Mononuclear cell (primary cell): ENCODE measurements around the gene IL1RAPL1. TPM values are rescaled to one million over a fixed set of nuclear protein-coding genes. Genes with fewer than 3 reads are reported as not detected.

Source experiments
- H3K27me3 ChIP-seq: 2 replicates; pipeline ENCODE4 v1.6.0; 2011; ENCODE audit warnings: low read length, control low read depth; ENCODE audit not compliant: insufficient read depth
- H3K4me1 ChIP-seq: 2 replicates; pipeline ENCODE4 v1.5.1; 2011; ENCODE audit warnings: mild to moderate bottlenecking, low read length, control low read depth; ENCODE audit not compliant: insufficient read depth
- H3K4me3 ChIP-seq: 2 replicates; pipeline ENCODE4 v1.5.1; 2011; ENCODE audit warnings: mild to moderate bottlenecking, low read length, moderate library complexity
- H3K9me3 ChIP-seq: 2 replicates; pipeline ENCODE4 v1.5.1; 2011; ENCODE audit warnings: low read depth, mild to moderate bottlenecking, control low read depth, low read length
- total RNA-seq: library from RNA; depleted of rRNA; stranded (reverse); fragments of >200 nt; gene quantifications from one replicate; pipeline ENCODE4 v1.2.3, GENCODE V29; 2012

IL1RAPL1 gene
- total RNA-seq = under 0.01 TPM

- Histone ChIP-seq H3K9me3 (no peaks in the 10 kb centered on the region), H3K27me3 (no peaks in the 10 kb centered on the region), H3K4me1 (no peaks in the 10 kb centered on the region), H3K4me3 (no peak within 1 kb of the TSS)
Observed at GRCh38 chrX:28586981-28587551, at the start of gene IL1RAPL1. TSS of gene IL1RAPL1 (plus strand) at chrX:28587446.

- H3K4me3 ChIP-seq = no peak overlapping the region
- no peaks in the 10 kb centered on the region for H3K27me3 ChIP-seq
- no peaks in the 10 kb centered on the region for H3K9me3 ChIP-seq
- H3K4me1 ChIP-seq = no peaks in the 10 kb centered on the region
Observed at GRCh38 chrX:28542791-28543190, 44.5 kb upstream of the IL1RAPL1 start.

GRCh38 chrX:28549838-28550237 lies 37.4 kb upstream of the IL1RAPL1 start:
- H3K4me3 ChIP-seq = no peak overlapping the region
- no peaks in the 10 kb centered on the region for H3K4me1 ChIP-seq
- H3K9me3 ChIP-seq = no peaks in the 10 kb centered on the region
- H3K27me3 ChIP-seq = no peaks in the 10 kb centered on the region

GRCh38 chrX:28550331-28550872 lies 36.8 kb upstream of the IL1RAPL1 start:
- no peaks in the 10 kb centered on the region for H3K4me1 ChIP-seq
- H3K4me3 ChIP-seq = no peak overlapping the region
- no peaks in the 10 kb centered on the region for H3K27me3 ChIP-seq
- H3K9me3 ChIP-seq = no peaks in the 10 kb centered on the region

GRCh38 chrX:28552322-28552721 lies 34.9 kb upstream of the IL1RAPL1 start:
- Histone ChIP-seq H3K27me3 (no peaks in the 10 kb centered on the region), H3K4me3 (no peak overlapping the region), H3K9me3 (no peaks in the 10 kb centered on the region), H3K4me1 (no peaks in the 10 kb centered on the region)

GRCh38 chrX:28552882-28553829 lies 34.1 kb upstream of the IL1RAPL1 start:
- no peak overlapping the region for H3K4me3 ChIP-seq
- no peaks in the 10 kb centered on the region for H3K4me1 ChIP-seq
- no peaks in the 10 kb centered on the region for H3K27me3 ChIP-seq
- no peaks in the 10 kb centered on the region for H3K9me3 ChIP-seq

GRCh38 chrX:28576117-28576516 lies 11.1 kb upstream of the IL1RAPL1 start:
- Histone ChIP-seq H3K9me3 (no peaks in the 10 kb centered on the region), H3K4me1 (no peaks in the 10 kb centered on the region), H3K4me3 (no peak overlapping the region), H3K27me3 (no peaks in the 10 kb centered on the region)

- Histone ChIP-seq H3K4me3 (no peak overlapping the region), H3K4me1 (no peaks in the 10 kb centered on the region), H3K9me3 (no peaks in the 10 kb centered on the region), H3K27me3 (no peaks in the 10 kb centered on the region)
Observed at GRCh38 chrX:28581522-28581921, 5.7 kb upstream of the IL1RAPL1 start.

GRCh38 chrX:28582511-28582910 lies 4.7 kb upstream of the IL1RAPL1 start:
- Histone ChIP-seq H3K4me1 (no peaks in the 10 kb centered on the region), H3K27me3 (no peaks in the 10 kb centered on the region), H3K9me3 (no peaks in the 10 kb centered on the region), H3K4me3 (no peak overlapping the region)

GRCh38 chrX:28584025-28584424 lies 3.2 kb upstream of the IL1RAPL1 start:
- no peaks in the 10 kb centered on the region for H3K4me1 ChIP-seq
- no peaks in the 10 kb centered on the region for H3K27me3 ChIP-seq
- no peak overlapping the region for H3K4me3 ChIP-seq
- no peaks in the 10 kb centered on the region for H3K9me3 ChIP-seq

GRCh38 chrX:28585767-28586166 lies 1.5 kb upstream of the IL1RAPL1 start:
- H3K4me3 ChIP-seq = no peak overlapping the region
- no peaks in the 10 kb centered on the region for H3K27me3 ChIP-seq
- no peaks in the 10 kb centered on the region for H3K4me1 ChIP-seq
- no peaks in the 10 kb centered on the region for H3K9me3 ChIP-seq

GRCh38 chrX:28586286-28586685 lies 960 bp upstream of the IL1RAPL1 start:
- no peak overlapping the region for H3K4me3 ChIP-seq
- no peaks in the 10 kb centered on the region for H3K9me3 ChIP-seq
- H3K4me1 ChIP-seq = no peaks in the 10 kb centered on the region
- no peaks in the 10 kb centered on the region for H3K27me3 ChIP-seq

- Histone ChIP-seq H3K4me3 (no peak overlapping the region), H3K27me3 (no peaks in the 10 kb centered on the region), H3K4me1 (no peaks in the 10 kb centered on the region), H3K9me3 (no peaks in the 10 kb centered on the region)
Observed at GRCh38 chrX:28589046-28589445, 1.8 kb downstream of the IL1RAPL1 start.

- Histone ChIP-seq H3K4me1 (no peaks in the 10 kb centered on the region), H3K27me3 (no peaks in the 10 kb centered on the region), H3K9me3 (no peaks in the 10 kb centered on the region), H3K4me3 (no peak overlapping the region)
Observed at GRCh38 chrX:28590396-28590795, 3.1 kb downstream of the IL1RAPL1 start.

- Histone ChIP-seq H3K9me3 (no peaks in the 10 kb centered on the region), H3K4me3 (no peak overlapping the region), H3K27me3 (no peaks in the 10 kb centered on the region), H3K4me1 (no peaks in the 10 kb centered on the region)
Observed at GRCh38 chrX:28591542-28591941, 4.3 kb downstream of the IL1RAPL1 start.
